ENCODE results near the gene WNT7A. TPM values are rescaled to one million over a fixed set of nuclear protein-coding genes. Genes with fewer than 3 reads are reported as not detected.

The WNT7A gene
- total RNA-seq, 1 experiment from 2014 or later, result not detected

DNA sequence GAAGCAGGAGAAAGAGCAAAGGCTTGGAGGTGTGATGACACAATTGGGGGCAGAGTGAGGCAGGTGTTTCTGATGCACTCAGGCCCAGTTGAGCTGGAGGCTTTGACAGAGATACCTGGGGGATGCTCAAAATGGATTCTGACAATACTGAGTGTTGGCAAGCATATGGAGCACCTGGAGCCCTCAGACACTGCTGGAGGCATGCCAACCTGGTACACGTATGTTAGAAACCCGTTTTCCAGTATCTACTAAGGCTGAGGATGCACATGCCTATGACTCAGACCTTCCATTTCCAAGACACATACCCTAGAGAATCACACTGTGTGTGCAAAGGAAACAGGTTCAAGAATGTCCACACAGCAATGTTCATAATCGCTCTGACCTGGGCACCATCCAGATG lies 58.7 kb downstream of the WNT7A start:
- no peak for DNase-seq (ENCODE audit: low spot score)
- in situ Hi-C loops (cut with HindIII; ENCODE audit: low sequenced_read_pairs), result no loop called here

DNA sequence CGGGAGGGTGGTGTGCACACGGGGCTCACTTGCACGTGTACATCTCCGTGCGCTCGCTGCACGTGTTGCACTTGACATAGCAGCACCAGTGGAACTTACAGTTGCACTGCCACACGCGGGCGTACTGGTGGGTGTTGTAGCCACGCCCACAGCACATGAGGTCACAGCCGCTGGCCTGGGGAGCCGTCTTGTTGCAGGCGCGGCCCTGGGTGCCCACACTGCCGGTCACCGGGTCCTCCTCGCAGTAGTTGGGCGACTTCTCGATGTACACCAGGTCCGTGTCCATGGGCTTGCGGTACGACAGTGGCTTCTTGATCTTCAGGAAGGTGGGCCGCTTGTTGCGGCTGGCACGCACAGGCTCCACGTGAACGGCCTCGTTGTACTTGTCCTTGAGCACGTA lies 61.0 kb downstream of the WNT7A start:
- DNase-seq (ENCODE audit: low spot score), result no peak
- in situ Hi-C loops (cut with HindIII; ENCODE audit: low sequenced_read_pairs), result no loop called here

DNA sequence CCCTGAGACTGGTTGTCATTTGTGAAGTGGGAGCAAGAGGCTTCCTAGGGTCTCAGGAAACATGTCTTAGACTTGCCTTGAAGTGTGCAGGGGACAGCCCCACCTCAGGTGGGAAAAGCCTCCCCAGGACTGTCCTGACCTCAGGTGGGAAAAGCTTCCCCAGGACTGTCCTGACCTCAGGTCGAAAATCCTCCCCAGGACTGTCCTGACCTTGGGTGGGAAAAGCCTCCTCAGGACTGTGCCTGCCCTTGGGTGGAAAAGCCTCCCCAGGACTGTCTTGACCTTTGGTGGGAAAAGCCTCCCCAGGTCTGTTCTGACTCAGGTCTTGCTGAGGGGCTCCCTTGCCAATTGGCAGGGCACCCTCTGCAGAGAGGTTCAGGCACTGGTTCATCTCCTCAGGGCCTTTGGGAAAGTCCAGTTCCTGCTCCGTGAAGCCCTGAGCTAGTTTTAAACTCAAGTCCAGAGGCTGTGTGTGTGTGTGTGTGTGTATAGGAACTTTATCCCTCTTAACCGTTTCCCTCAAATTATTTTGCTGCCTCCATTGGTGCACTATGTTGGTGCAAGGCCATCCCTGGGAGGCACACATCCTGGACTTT lies 64.7 kb downstream of the WNT7A start:
- in situ Hi-C loops (cut with HindIII; ENCODE audit: low sequenced_read_pairs), result no loop called here
- DNase-seq (ENCODE audit: low spot score), result no peak

DNA sequence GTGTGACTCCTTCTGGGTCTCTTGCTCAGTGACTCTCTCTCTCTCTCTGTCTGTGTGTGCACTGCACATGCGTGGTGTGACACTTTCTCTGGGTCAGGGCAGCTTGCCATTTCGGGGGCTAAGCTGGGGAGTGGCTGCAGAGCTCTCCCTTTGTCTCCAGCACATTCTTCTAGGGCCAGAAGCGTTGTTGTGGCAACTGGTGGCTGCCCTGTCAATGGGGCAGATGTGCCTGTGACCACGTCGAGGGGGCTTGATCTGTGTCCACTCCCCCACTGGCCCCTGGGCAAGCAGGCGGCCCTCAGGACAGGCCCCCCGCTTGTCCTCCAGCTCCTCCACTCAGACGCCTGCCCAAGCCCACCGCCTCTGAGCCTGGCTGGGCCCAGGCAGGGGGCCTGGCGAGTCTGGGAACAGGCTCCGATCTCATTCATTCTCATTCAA lies 67.8 kb downstream of the WNT7A start:
- in situ Hi-C loops (cut with HindIII; ENCODE audit: low sequenced_read_pairs), result no loop called here
- peak; percentile 29 for DNase-seq (ENCODE audit: low spot score)

DNA sequence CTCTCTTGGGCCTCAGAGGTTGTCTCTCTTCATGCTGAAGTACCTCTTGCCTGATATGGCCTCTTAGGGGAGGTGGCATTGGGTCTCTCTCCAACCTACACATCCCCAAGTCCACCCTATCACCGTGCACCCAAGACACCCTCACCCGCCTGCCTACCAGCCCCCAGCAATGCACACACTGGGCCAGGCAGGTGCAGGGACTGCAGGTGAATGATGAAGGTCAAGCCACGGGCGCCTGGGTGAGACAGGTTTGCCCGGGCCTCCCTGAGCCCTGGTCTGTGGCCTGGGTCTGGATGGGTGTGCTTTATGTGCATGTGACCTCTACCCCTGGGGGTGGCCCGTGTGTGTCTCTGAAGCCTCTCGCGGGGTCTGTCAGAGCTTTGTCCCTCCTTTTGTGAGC lies 68.3 kb downstream of the WNT7A start:
- in situ Hi-C loops (cut with HindIII; ENCODE audit: low sequenced_read_pairs), result no loop called here
- DNase-seq (ENCODE audit: low spot score), result no peak

DNA sequence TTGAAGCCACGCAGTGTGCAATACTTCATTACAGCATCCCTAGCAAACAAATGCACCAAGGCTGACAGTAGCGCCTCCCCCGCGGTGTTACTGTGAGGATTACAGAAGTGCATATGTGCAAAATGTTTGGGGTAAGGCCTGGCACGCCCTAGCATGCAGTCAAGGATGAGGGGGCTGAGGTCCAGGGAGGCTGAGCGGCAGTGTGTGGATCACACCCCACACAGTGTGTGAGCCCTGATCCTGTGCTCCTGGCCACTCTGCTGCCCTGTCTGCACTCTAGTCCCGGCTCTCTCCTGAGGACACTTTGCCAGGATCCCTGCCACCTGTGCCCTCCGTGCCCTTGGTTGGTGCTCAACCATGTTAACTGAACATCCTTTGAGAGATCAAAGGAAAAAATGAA lies 71.3 kb downstream of the WNT7A start:
- in situ Hi-C loops (cut with HindIII; ENCODE audit: low sequenced_read_pairs), result no loop called here
- no peak for DNase-seq (ENCODE audit: low spot score)

DNA sequence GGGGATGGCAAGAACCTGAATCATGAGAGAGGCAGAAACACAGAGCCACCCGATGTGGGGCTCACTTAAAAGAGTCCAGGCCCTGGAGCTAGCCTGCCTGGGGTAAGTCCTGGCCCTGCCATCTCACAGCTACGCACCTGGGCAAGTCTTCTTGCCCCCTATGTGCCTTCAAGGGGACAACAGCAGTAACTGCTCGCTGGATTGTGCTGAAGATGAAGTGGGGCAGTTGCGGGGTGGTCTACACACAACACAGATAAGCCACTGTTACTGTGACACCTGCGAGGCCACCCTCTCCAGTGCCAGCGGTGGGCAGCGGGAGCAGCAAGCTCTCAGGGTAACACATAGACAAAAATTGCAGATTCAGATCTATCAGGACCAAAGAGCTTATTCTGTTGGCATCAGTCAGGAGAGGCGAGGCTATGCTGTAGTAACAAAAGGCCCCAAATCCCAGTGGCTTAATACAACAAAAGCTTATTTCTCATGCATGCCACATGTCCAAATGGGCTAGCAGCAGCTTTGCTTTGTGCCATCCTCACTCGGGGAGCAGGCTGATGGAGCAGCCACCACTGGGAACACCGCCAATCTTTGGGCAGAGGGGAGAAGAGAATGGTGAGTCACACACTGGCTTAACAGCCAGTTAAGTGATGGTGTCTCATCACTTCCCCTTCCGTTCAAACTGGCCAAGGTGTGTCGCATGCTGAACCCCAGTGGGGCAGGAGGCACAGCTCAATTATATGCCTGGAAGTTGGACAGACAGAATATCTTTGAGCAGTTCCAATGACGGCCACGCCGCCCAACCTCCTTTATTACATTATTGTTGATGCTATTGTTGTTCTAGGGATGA lies 78.3 kb downstream of the WNT7A start:
- in situ Hi-C loops (cut with HindIII; ENCODE audit: low sequenced_read_pairs), result no loop called here
- DNase-seq (ENCODE audit: low spot score), result no peak

DNA sequence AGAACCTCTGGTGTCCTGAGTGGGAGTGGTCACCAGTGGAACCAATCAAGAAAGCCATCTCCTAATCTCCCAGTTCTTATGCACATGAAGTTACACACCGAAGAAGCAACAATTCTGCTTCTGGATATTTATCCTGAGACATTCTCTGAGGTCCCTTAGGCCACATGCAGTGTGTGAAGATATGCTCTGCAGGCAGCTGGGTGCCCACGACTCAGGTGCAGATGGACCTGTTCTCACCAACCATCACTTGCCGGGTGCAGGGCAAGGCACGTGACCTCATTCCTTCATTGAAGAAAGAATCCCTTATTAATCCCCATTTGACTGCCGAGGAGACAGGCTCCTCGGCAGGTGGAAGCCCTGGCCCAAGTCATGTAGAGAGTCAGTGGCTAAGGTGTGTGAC lies 79.8 kb downstream of the WNT7A start:
- in situ Hi-C loops (cut with HindIII; ENCODE audit: low sequenced_read_pairs), result no loop called here
- no peak for DNase-seq (ENCODE audit: low spot score)

DNA sequence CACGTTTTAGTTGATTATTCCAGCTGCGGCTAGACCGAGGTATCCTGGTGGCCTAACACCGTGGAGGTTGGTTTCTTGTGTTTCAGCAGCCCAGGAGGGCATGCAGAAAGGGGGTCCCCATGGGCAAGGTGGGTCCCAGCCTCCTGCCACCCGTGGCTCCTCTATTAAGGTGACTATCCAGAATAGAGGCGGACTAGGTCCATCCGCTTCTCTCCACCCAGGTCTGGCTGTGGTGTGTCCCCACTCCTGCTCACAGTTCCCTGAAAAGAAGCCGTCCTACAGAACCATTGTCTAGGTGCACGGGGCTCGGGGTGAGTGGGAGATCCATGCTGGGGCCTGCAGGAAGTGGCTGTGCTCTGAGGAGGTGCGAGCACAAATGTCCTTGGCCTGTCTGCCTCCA lies 81.5 kb downstream of the WNT7A start:
- in situ Hi-C loops (cut with HindIII; ENCODE audit: low sequenced_read_pairs), result no loop called here
- DNase-seq (ENCODE audit: low spot score), result no peak

DNA sequence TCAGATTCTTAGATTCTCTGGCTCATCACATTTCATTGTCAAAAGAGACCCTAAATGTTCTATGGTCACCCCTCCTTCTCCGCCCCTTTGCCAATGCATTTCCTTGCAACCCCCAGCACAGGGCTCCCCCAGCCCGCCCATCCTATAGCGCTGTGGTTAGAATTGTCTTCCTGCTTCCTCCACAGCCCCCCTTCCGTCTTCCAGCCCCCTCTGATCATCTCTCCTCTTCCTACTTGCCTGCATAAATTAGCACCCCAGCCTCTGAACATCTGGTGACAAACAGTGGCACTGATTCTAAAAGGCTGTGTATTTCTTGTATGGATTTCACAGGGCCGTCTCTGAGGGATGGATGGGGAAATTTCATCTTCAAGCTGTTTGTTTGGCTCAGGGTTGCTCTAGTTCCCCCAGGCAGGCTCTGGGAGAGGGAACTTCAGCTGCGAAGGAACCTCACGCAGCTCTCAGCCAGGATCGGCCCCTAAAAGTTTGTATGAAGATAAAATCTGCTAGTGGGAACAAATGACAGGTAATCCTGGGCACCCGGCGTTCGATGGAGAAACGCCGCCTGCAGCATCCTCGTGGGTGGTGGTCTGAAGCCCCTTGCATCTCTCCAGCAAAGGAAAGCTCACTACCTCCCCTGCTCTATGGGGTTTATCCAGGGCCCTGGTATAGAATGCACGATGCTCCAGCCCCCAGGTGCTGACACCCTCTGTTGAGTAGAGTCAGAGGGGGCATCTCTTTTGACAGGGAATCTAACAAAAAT lies 83.0 kb downstream of the WNT7A start:
- in situ Hi-C loops (cut with HindIII; ENCODE audit: low sequenced_read_pairs), result no loop called here
- DNase-seq (ENCODE audit: low spot score), result no peak

DNA sequence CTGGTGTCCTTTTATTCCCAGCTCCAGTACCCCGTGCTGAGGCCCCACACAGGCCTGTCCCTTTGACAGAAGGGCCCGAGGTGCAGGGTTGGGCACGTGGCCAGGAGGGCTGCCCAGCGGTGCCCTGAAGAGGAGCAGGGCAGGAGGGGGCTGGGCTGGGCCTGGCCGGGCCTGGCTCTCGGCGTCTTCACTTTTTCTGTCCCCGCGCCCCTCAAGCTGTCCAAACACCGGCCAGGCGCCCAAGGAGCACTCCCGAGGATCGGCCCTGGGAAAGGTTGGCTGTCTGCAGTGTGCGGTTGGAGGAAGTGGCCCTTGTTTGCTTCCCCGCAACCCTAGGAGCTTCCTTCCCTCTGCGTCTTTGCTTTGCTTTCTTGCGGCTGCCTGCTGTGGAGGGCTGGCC lies 84.1 kb downstream of the WNT7A start:
- in situ Hi-C loops (cut with HindIII; ENCODE audit: low sequenced_read_pairs), result no loop called here
- DNase-seq (ENCODE audit: low spot score), result no peak

DNA sequence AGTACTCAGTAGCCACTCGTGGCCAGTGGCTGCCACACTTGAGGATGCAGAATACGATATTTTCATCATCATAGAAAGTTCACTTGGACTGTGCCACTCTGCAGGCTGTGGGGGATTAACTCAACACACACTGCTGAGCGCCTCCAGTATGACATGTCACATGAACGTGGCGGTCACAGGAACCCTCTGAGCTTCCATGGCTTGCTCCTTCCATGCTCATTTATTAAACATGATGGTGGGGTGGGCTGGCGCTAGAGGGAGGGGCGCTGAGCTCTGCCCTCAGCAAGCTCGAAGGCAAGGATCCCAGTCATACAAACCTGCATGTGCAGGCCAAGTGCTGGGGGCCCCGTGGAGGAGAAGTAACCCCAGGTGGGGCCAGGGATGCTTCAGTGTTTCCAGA lies 85.5 kb downstream of the WNT7A start:
- no peak for DNase-seq (ENCODE audit: low spot score)
- in situ Hi-C loops (cut with HindIII; ENCODE audit: low sequenced_read_pairs), result no loop called here

DNA sequence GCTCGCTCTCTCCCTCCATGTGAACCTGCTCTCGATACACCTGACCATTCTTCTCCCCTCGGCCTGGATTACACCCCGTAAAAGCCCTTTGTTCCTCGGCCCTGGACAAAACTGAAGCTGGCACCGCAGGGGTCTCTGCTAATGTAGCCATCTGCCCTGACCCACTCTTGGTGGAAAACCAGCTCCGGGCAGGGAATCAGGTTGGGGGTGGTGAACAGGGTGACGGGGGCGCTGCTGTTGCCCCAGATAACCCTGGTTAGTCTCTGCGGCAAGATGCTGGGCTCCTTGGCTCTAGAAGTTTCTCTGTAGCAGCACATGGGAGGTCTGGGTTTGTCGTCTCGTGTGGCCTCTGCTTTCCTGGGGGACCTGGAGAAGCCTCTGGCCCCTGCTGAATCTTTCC lies 86.4 kb downstream of the WNT7A start:
- in situ Hi-C loops (cut with HindIII; ENCODE audit: low sequenced_read_pairs), result no loop called here

DNA sequence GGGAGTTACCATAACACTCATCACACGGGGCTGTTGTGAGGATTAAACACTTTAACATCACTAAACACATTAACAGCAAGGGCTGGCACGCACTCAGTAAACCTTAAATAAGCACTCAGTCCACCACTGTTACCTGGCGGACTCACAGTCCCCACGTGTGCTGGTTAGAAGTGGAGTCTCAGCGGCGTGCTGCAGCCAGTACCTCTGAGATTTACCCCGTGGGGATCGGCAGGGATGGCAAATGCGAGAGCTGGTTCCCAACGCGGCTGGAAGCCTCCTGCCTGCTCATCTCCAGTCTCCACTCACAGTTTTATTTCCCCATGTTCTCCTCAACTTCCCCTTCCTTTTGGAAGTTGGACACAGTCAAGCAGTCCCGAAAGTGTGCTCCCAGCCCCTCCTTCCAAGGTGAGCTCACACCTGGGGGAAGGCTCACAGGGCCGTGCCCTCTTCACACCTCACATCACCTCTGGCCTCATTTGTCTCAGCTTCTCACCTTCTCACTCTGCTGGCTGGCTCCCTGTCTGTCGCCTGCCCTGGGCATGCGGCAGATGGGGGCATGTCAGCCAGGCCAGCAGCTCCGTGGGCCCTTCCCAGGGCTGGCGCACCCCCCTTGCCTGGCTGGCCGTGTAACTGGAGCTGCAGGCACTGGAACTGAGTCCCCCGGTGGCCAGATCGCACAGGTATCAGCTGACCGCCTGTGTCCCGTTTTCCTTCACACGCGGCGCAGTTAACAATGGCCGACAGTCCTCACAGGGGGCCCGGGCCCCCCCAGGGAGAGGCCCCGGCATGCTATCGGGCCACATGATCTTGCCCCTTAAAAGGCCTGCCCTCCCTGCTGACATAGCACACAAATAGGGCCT lies 87.1 kb downstream of the WNT7A start:
- in situ Hi-C loops (cut with HindIII; ENCODE audit: low sequenced_read_pairs), result no loop called here
- DNase-seq (ENCODE audit: low spot score), result peak; percentile 6

More for the DNA sequence above, 86.4 kb downstream of the WNT7A start:
- DNase-seq (ENCODE audit: low spot score), result no peak

DNA sequence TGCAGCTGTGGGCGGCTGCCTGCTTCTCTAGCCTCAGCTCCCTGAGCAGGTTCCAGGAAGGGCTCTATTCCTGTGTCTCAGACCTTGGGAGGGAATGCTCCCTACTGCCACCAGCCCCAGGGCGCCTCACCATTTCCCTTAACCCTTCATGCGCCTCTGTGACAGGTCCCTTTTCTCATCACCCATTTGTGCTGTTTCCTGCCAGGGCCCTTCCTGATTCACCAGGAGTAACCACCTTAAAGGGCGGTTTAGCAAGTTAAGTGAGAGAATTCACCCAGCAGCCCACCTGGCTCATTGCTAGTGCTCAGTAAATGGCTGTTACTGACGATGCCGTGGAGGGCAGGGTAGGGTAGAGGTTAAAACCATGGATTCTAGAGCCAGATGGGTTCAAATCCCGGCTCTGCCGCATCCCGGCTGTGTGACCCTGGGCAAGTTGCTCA lies 87.8 kb downstream of the WNT7A start:
- in situ Hi-C loops (cut with HindIII; ENCODE audit: low sequenced_read_pairs), result no loop called here
- DNase-seq (ENCODE audit: low spot score), result no peak

DNA sequence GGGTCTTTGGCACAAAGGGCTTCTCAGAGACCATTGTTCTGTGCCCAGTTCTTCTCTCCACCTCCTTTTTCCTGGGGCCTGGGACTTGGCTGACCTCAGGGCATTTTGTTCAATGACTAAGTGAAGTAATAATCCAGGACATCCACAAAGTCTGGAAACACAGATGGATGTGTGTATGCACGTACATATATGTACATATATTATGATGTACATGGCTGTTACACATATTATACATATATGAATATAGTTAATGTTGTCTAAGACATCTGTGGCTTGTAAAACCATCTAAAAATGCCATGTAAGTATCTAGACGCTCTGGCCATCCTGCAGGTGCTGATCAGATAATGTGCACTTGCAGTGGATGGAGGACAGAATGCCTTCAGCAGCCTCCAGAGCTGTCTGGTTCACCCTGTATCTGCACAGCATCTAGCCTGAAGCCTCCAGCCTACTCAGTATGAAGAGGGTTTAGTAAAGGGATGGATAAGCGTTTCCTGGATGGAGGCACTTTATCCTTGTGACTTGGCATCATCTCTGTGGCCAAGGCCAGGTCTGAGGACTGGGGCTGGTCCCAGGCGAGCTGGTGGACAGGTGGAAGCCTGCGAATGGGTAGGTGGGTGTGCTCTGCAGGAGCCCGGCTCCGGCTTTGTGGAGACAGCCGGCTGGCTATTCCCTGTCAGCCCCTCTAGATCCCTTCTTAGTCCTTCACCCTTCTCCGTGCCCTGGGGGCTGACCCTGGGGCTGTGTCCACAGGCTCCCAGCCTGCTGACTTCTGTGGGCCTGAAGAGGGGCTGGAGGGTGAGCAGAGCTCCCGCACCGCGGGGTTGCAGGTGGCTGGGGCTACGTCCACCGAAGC lies 88.4 kb downstream of the WNT7A start:
- in situ Hi-C loops (cut with HindIII; ENCODE audit: low sequenced_read_pairs), result no loop called here
- no peak for DNase-seq (ENCODE audit: low spot score)

DNA sequence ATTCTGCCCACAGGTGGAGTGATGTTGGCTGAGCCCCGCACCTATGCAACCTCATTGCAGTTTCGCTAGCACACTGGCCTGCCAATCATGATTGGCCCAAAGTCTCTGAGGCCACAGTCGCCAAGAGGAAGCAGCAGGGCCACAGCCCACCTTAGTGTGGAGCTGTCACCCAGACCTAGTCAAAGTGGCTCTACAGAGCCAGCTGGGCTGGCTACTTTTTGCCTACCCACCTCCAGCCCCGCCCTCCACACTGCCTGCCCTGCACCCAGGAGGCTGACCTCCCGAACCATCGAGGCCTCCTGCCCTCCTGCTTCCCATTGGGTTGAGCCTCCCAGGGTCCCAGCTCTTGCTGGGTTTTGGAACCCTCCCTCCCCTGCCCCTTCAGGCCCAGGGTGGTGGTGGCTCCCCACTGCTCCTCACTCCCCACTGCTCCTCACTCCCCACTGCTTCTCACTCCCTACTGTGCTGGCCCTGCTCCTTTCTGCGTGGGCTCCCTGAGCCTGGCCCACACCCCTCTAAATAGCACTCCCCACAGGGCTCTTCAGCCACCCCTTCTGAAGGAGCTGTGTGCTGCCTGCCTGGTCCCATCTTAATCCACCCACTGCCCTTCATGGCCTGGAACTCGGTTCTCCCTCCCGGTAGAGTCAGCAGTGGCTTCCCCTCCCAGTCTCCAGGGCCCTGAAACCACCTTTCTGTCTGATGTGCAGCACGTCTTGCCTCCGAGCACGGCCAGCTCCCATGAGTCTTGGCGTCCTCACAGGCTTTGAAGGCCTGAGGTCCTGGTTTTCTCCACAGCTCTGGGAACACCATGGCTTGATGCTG lies 89.3 kb downstream of the WNT7A start:
- DNase-seq (ENCODE audit: low spot score), result no peak
- in situ Hi-C loops (cut with HindIII; ENCODE audit: low sequenced_read_pairs), result no loop called here

Measured in G401 (cell line).